Measurements from ENCODE around the gene SPC25.
"Not testable (repeated sequence)": the region's sequence is repeated elsewhere in the genome, so short reads cannot be mapped to it uniquely, and the experiment has no call there.

The SPC25 gene

GRCh38 chr2:168901003-168901402, 10.8 kb upstream of the SPC25 start, which contains the start of gene G6PC2:
Gene G6PC2, plus strand, starts transcription at chr2:168901291. Its CDS starts 41 bp downstream, at chr2:168901332.
- no peak for DNase-seq

- no peak for DNase-seq
Observed at GRCh38 chr2:168897449-168897848, 7.2 kb upstream of the SPC25 start.

- DNase-seq: no peak
Observed at GRCh38 chr2:168896783-168897182, 6.6 kb upstream of the SPC25 start.

- no peak for DNase-seq
Observed at GRCh38 chr2:168895771-168896170, 5.5 kb upstream of the SPC25 start.

GRCh38 chr2:168894720-168895119, 4.5 kb upstream of the SPC25 start:
- DNase-seq: no peak

GRCh38 chr2:168894101-168894500, 3.9 kb upstream of the SPC25 start:
- no peak for DNase-seq

- no peak for DNase-seq
Observed at GRCh38 chr2:168892327-168892726, 2.1 kb upstream of the SPC25 start.

- no peak for DNase-seq
Observed at GRCh38 chr2:168889635-168890005, 610 bp downstream of the SPC25 start.

GRCh38 chr2:168884975-168885374, 5.3 kb downstream of the SPC25 start:
- no peak for DNase-seq

GRCh38 chr2:168882163-168882562, 8.1 kb downstream of the SPC25 start:
- DNase-seq: not testable (repeated sequence)

- no peak for DNase-seq
Observed at GRCh38 chr2:168874368-168875054, 15.7 kb downstream of the SPC25 start.

GRCh38 chr2:168870824-168871223, 19.4 kb downstream of the SPC25 start:
- DNase-seq: not testable (repeated sequence)

GRCh38 chr2:168870369-168870768, 19.9 kb downstream of the SPC25 start:
- not testable (repeated sequence) for DNase-seq

GRCh38 chr2:168867164-168867563, 23.1 kb downstream of the SPC25 start:
- DNase-seq: not testable (repeated sequence)

GRCh38 chr2:168858146-168858545, 32.1 kb downstream of the SPC25 start:
- DNase-seq: no peak

GRCh38 chr2:168855601-168856000, 34.6 kb downstream of the SPC25 start:
- DNase-seq: no peak

- no peak for DNase-seq
Observed at GRCh38 chr2:168854651-168855050, 35.6 kb downstream of the SPC25 start.

GRCh38 chr2:168853471-168853870, 36.8 kb downstream of the SPC25 start:
- DNase-seq: no peak

GRCh38 chr2:168852481-168852880, 37.7 kb downstream of the SPC25 start:
- no peak for DNase-seq

GRCh38 chr2:168851674-168852320, 38.4 kb downstream of the SPC25 start:
- no peak for DNase-seq

GRCh38 chr2:168850846-168851245, 39.4 kb downstream of the SPC25 start:
- no peak for DNase-seq

GRCh38 chr2:168849610-168850009, 40.6 kb downstream of the SPC25 start:
- no peak for DNase-seq

GRCh38 chr2:168848225-168848624, 42.0 kb downstream of the SPC25 start:
- no peak for DNase-seq

GRCh38 chr2:168843253-168843652, 47.0 kb downstream of the SPC25 start:
- no peak for DNase-seq

GRCh38 chr2:168841445-168841844, 48.8 kb downstream of the SPC25 start:
- no peak for DNase-seq
